ENCODE results near the gene MINDY1.

DNA sequence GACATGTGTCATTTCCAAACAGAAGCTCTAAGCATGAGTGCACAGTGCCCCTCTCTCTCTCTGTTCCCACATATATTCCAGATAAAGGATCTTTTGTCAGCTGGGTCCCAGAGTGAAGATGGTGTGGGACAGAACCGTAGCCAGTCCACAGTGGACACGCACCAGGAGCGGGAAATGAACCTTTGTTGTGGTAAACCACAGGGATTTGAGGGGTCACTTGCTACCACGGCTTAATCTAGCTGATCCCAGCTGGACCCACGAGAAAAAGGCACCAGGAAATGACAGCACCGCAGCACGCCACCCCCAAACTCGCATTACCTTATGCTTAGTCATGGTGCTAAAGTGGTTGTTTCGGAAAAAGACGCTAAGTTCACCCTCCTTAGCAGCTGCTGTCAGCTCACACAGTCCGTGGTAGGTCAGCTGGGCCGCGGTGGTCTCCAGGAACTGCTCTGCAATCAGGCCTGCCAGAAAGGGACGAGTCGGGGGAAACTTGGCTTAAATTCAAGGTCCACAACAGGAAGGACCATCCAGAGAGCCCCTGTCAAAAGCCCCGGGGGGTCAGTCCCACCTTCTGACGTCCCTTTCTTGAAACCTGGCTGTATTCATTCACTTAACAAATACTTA lies 7.5 kb downstream of the MINDY1 start:
- TF ChIP-seq, protein P1, sequence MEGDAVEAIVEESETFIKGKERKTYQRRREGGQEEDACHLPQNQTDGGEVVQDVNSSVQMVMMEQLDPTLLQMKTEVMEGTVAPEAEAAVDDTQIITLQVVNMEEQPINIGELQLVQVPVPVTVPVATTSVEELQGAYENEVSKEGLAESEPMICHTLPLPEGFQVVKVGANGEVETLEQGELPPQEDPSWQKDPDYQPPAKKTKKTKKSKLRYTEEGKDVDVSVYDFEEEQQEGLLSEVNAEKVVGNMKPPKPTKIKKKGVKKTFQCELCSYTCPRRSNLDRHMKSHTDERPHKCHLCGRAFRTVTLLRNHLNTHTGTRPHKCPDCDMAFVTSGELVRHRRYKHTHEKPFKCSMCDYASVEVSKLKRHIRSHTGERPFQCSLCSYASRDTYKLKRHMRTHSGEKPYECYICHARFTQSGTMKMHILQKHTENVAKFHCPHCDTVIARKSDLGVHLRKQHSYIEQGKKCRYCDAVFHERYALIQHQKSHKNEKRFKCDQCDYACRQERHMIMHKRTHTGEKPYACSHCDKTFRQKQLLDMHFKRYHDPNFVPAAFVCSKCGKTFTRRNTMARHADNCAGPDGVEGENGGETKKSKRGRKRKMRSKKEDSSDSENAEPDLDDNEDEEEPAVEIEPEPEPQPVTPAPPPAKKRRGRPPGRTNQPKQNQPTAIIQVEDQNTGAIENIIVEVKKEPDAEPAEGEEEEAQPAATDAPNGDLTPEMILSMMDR (IDR thresholded peaks at IDR 0.05): no peak
- no peak for TF ChIP-seq POLR2A (IDR thresholded peaks at IDR 0.05)

Data from adrenal gland (tissue), 5 donors.